Activated naive CD4-positive, alpha-beta T cell treated with anti-CD3 and anti-CD28 coated beads, Interleukin-2, amount 50 U/mL, for 24 hours (primary cell): ENCODE measurements around the gene RDH16.
"Not testable (repeated sequence)": the region's sequence is repeated elsewhere in the genome, so short reads cannot be mapped to it uniquely, and the experiment has no call there.

Experiments
- H3K27ac Mint-ChIP-seq: one replicate; pipeline ENCODE4 v1.8.0; 2021; ENCODE audit warnings: mild to moderate bottlenecking, mixed read lengths
- H3K27me3 Mint-ChIP-seq: one replicate; pipeline ENCODE4 v1.8.0; 2021; ENCODE audit warnings: mixed read lengths
- H3K36me3 Mint-ChIP-seq: one replicate; pipeline ENCODE4 v1.8.0; 2021; ENCODE audit warnings: mixed read lengths
- H3K4me1 Mint-ChIP-seq: one replicate; pipeline ENCODE4 v1.8.0; 2021; ENCODE audit warnings: mixed read lengths
- H3K4me3 Mint-ChIP-seq: one replicate; pipeline ENCODE4 v1.8.0; 2021; ENCODE audit warnings: mild to moderate bottlenecking, mixed read lengths
- H3K9me3 Mint-ChIP-seq: one replicate; pipeline ENCODE4 v1.8.0; 2021; ENCODE audit warnings: mixed read lengths

RDH16 gene

GRCh38 chr12:56948457-56948777, 9.0 kb downstream of the RDH16 start:
- Mint-ChIP-seq H3K4me1 (no peaks in the 10 kb centered on the region), H3K4me3 (no peak overlapping the region), H3K9me3 (peaks cover 24% of the 10 kb centered on the region), H3K27me3 (peaks cover 1% of the 10 kb centered on the region), H3K27ac (no peak overlapping the region), H3K36me3 (peaks cover 3% of the 10 kb centered on the region)

- H3K27me3 Mint-ChIP-seq: peaks cover 1% of the 10 kb centered on the region
- H3K27ac Mint-ChIP-seq: no peak overlapping the region
- peaks cover 3% of the 10 kb centered on the region for H3K36me3 Mint-ChIP-seq
- H3K4me1 Mint-ChIP-seq: no peaks in the 10 kb centered on the region
- no peak overlapping the region for H3K4me3 Mint-ChIP-seq
- peaks cover 24% of the 10 kb centered on the region for H3K9me3 Mint-ChIP-seq
These were observed 9.6 kb downstream of the RDH16 start for GRCh38 chr12:56947633-56948456.

GRCh38 chr12:56943878-56944277, 13.5 kb downstream of the RDH16 start:
- Mint-ChIP-seq H3K4me1 (no peaks in the 10 kb centered on the region), H3K4me3 (no peak overlapping the region), H3K27ac (no peak overlapping the region), H3K36me3 (no peaks in the 10 kb centered on the region), H3K9me3 (peaks cover 24% of the 10 kb centered on the region), H3K27me3 (peaks cover 3% of the 10 kb centered on the region)

GRCh38 chr12:56943374-56943773, 14.0 kb downstream of the RDH16 start:
- H3K9me3 Mint-ChIP-seq: peaks cover 24% of the 10 kb centered on the region
- H3K4me3 Mint-ChIP-seq, H3K27me3 Mint-ChIP-seq, H3K27ac Mint-ChIP-seq, H3K36me3 Mint-ChIP-seq, H3K4me1 Mint-ChIP-seq: not testable (repeated sequence)

GRCh38 chr12:56941299-56942017, 15.9 kb downstream of the RDH16 start:
- Mint-ChIP-seq H3K27me3 (peaks cover 4% of the 10 kb centered on the region), H3K4me3 (no peak overlapping the region), H3K27ac (no peak overlapping the region), H3K36me3 (no peaks in the 10 kb centered on the region), H3K4me1 (no peaks in the 10 kb centered on the region), H3K9me3 (peaks cover 15% of the 10 kb centered on the region)

DNA sequence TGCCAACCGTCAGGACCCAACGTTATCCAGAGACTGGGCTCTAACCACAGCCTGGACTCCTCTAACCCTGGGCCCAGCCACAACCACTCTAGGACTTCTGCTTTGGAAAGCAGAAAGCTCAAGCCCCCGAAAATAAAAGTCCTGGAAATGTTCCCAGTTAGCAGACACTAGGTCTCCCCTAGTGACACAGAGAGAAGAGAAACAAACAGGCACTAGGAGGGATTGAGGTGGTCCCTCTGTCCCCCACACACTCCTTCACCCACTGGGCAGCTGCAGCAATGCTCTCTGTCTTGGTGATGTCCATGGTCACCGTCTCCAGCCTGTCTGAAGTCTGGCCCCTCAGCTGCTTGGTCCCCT, 16.5 kb downstream of the RDH16 start:
- H3K27ac Mint-ChIP-seq, H3K36me3 Mint-ChIP-seq, H3K4me3 Mint-ChIP-seq, H3K9me3 Mint-ChIP-seq, H3K27me3 Mint-ChIP-seq, H3K4me1 Mint-ChIP-seq: not testable (repeated sequence)

GRCh38 chr12:56935752-56936151, 21.7 kb downstream of the RDH16 start:
- H3K36me3 Mint-ChIP-seq: no peaks in the 10 kb centered on the region
- H3K27me3 Mint-ChIP-seq: peaks cover 2% of the 10 kb centered on the region
- no peaks in the 10 kb centered on the region for H3K9me3 Mint-ChIP-seq
- no peak overlapping the region for H3K27ac Mint-ChIP-seq
- H3K4me1 Mint-ChIP-seq: peaks cover 8% of the 10 kb centered on the region
- H3K4me3 Mint-ChIP-seq: no peak overlapping the region

DNA sequence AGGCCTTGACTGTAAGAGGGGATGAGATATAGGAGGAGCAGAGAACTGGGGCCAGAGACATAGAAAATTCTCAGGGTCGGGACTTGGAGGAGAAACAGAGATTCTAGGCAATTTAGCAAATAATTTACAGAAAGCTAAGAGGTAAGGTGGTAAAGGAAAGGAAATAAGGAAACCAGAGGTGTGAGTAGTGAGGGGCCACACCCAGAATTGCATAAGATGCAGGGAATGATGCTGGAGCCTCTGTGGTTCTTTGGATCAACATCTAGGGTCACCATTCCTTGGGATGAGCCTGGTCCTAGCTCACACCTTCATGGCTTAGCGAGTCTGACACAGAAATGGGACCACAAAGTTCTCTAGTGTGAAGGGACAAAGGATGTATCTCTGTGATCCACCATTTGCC, 22.3 kb downstream of the RDH16 start:
- H3K4me3 Mint-ChIP-seq: no peak overlapping the region
- H3K27me3 Mint-ChIP-seq: peaks cover 2% of the 10 kb centered on the region
- no peaks in the 10 kb centered on the region for H3K36me3 Mint-ChIP-seq

GRCh38 chr12:56933826-56934625, 23.4 kb downstream of the RDH16 start, which contains the start of gene SDR9C7:
TSS of gene SDR9C7 (minus strand) at chr12:56934408. CDS start at chr12:56934261, 147 bp downstream.
- no peaks in the 10 kb centered on the region for H3K36me3 Mint-ChIP-seq
- H3K9me3 Mint-ChIP-seq: no peaks in the 10 kb centered on the region
- no peak within 1 kb of the TSS for H3K4me3 Mint-ChIP-seq
- H3K27ac Mint-ChIP-seq: no peak within 1 kb of the TSS
- H3K4me1 Mint-ChIP-seq: peaks cover 8% of the 10 kb centered on the region
- H3K27me3 Mint-ChIP-seq: peaks cover 2% of the 10 kb centered on the region

More for the DNA sequence above, 22.3 kb downstream of the RDH16 start:
- no peaks in the 10 kb centered on the region for H3K9me3 Mint-ChIP-seq
- no peak overlapping the region for H3K27ac Mint-ChIP-seq
- peaks cover 8% of the 10 kb centered on the region for H3K4me1 Mint-ChIP-seq

- Mint-ChIP-seq H3K27me3 (peaks cover 1% of the 10 kb centered on the region), H3K4me1 (peaks cover 13% of the 10 kb centered on the region), H3K36me3 (no peaks in the 10 kb centered on the region), H3K27ac (no peak overlapping the region), H3K9me3 (no peaks in the 10 kb centered on the region), H3K4me3 (no peak overlapping the region)
These were observed 24.5 kb downstream of the RDH16 start for GRCh38 chr12:56932867-56933266.

GRCh38 chr12:56932146-56932545, 25.3 kb downstream of the RDH16 start:
- H3K4me1 Mint-ChIP-seq: peaks cover 13% of the 10 kb centered on the region
- no peak overlapping the region for H3K4me3 Mint-ChIP-seq
- H3K27ac Mint-ChIP-seq: no peak overlapping the region
- H3K27me3 Mint-ChIP-seq: no peaks in the 10 kb centered on the region
- no peaks in the 10 kb centered on the region for H3K9me3 Mint-ChIP-seq
- H3K36me3 Mint-ChIP-seq: no peaks in the 10 kb centered on the region

- Mint-ChIP-seq H3K27me3 (no peaks in the 10 kb centered on the region), H3K9me3 (no peaks in the 10 kb centered on the region), H3K4me3 (no peak overlapping the region), H3K4me1 (peaks cover 13% of the 10 kb centered on the region), H3K36me3 (no peaks in the 10 kb centered on the region), H3K27ac (no peak overlapping the region)
These were observed 25.9 kb downstream of the RDH16 start for GRCh38 chr12:56931474-56931978.

GRCh38 chr12:56930241-56930640, 27.2 kb downstream of the RDH16 start:
- H3K27me3 Mint-ChIP-seq: no peaks in the 10 kb centered on the region
- H3K9me3 Mint-ChIP-seq: no peaks in the 10 kb centered on the region
- H3K4me3 Mint-ChIP-seq: no peak overlapping the region
- no peak overlapping the region for H3K27ac Mint-ChIP-seq
- H3K4me1 Mint-ChIP-seq: peaks cover 13% of the 10 kb centered on the region
- no peaks in the 10 kb centered on the region for H3K36me3 Mint-ChIP-seq

- no peak overlapping the region for H3K4me3 Mint-ChIP-seq
- H3K27ac Mint-ChIP-seq: no peak overlapping the region
- H3K9me3 Mint-ChIP-seq: no peaks in the 10 kb centered on the region
- H3K4me1 Mint-ChIP-seq: peaks cover 13% of the 10 kb centered on the region
- H3K36me3 Mint-ChIP-seq: no peaks in the 10 kb centered on the region
- no peaks in the 10 kb centered on the region for H3K27me3 Mint-ChIP-seq
These were observed 27.6 kb downstream of the RDH16 start for GRCh38 chr12:56929780-56930179.

- no peaks in the 10 kb centered on the region for H3K27me3 Mint-ChIP-seq
- peaks cover 13% of the 10 kb centered on the region for H3K4me1 Mint-ChIP-seq
- no peak overlapping the region for H3K4me3 Mint-ChIP-seq
- no peaks in the 10 kb centered on the region for H3K9me3 Mint-ChIP-seq
- H3K36me3 Mint-ChIP-seq: no peaks in the 10 kb centered on the region
- no peak overlapping the region for H3K27ac Mint-ChIP-seq
These were observed 29.1 kb downstream of the RDH16 start for GRCh38 chr12:56928262-56928661.

- no peaks in the 10 kb centered on the region for H3K27me3 Mint-ChIP-seq
- no peak overlapping the region for H3K27ac Mint-ChIP-seq
- H3K4me3 Mint-ChIP-seq: no peak overlapping the region
- H3K4me1 Mint-ChIP-seq: peaks cover 13% of the 10 kb centered on the region
- H3K9me3 Mint-ChIP-seq: no peaks in the 10 kb centered on the region
- no peaks in the 10 kb centered on the region for H3K36me3 Mint-ChIP-seq
These were observed 30.1 kb downstream of the RDH16 start for GRCh38 chr12:56927281-56927680.
